GM18519 (cell line): Measurements from ENCODE around the gene IP6K3.

Experiments used
- ATAC-seq: cut with Tn5 transposase; IDR thresholded peaks from one replicate; pipeline ENCODE4 v1.9.1; 2021; ENCODE audit warnings: mild to moderate bottlenecking, moderate library complexity; ENCODE audit not compliant: unreplicated experiment, low FRiP score

The IP6K3 gene, protein sequence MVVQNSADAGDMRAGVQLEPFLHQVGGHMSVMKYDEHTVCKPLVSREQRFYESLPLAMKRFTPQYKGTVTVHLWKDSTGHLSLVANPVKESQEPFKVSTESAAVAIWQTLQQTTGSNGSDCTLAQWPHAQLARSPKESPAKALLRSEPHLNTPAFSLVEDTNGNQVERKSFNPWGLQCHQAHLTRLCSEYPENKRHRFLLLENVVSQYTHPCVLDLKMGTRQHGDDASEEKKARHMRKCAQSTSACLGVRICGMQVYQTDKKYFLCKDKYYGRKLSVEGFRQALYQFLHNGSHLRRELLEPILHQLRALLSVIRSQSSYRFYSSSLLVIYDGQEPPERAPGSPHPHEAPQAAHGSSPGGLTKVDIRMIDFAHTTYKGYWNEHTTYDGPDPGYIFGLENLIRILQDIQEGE

DNA sequence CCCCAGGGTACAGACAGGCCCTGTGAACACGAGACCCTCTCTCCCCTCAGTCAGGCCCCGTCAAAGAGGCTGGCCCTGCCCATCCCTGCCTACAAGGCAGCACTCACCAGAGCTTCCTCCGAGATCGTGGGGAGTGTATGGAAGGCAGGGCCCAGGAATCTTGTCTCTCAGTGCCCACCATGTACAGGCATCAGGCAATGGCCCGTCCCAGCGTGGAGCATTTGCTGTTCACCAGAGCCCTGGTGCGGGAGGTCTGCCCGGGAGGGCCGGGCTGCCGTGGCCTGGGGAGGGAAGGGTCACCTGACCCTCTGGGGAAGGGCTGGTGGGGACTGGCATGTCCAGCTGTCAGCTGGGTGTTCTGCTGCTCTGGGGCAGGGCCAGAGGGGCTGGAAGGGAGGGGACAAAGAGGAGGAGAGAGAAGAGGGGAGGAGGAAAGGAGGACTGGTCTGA is at the start of gene IP6K3:
Gene IP6K3, minus strand, starts transcription at position 255 of the 450 bp plus-strand sequence. CDS start 11,429 bp downstream, outside the sequence.
- no peak for ATAC-seq

DNA sequence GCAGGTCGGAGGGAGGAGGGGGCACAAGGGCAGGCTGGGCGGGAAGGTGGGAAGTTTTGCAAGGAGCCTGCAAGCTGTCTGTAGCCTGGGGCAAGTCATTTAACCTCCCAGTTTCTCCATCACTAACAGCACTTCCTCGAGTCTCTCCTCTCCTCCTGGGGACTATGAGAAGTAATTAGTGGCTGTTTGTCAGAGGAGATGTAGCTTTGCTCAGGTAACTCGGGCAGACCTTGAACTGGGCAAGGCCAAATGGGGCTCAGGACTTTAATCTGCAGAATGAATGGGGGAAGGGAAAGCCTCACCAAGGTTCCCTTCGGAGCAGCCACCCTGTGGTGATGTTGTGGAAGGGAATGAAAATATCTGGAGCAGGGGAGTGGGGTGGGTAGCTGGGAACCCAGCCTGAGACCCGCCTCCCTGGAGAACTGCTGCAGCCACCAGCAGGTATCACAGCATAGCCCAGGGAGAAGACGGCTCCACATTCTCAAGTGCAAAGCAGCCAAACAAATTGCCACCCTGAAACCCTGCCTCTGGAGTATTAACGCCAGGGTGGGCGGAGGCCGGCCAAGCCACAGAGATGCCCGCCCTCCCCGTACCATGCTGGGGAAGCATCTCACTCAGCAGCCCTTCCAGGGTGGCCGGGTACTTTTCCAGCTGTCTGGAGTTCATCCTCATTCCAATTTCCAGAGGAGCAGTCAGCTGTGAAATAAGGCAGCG is 48.4 kb upstream of the IP6K3 start:
- ATAC-seq, result no peak

DNA sequence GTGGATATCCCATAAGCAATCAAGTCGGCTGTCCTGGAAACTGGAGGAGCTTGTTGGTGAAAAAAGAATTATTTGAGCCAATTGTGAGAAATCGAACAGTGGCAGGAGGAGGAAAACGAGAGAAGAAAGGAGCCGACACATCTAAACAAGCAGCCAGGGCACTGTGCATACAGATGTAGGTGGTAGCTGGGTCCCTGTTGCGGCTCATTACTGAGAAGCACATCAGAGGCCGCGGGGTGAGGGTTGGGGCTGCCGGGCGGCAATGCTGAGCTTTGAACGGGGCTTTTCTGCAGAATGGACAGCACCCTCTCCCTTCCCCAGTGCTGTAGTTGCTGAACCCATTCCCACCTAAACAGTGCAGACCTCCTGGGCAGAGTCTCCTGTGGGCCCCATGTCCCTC is 46.3 kb upstream of the IP6K3 start:
- ATAC-seq, result no peak

DNA sequence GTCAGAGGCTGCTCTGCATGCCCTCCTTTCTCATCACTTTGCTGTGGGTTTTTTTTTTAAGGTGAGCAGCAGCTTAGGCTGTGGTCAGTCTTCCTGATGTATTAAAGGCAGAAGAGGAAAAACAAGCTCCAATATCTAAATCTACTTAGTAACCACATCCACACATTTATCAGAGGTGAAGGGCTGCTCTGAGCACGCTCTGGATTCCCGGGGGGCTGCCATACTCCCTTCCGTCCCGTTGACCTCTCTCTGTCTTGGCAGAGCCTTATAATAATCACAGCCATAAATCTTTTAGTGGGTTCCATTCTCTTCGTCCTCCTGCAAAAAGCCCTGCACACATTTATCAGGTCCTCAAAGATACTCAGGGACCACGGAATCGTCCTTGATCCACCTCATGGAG is 44.9 kb upstream of the IP6K3 start:
- ATAC-seq, result no peak

- ATAC-seq, result no peak
These were observed 44.2 kb upstream of the IP6K3 start for GRCh38 chr6:33790910-33791309.

GRCh38 chr6:33790379-33790778 is 43.7 kb upstream of the IP6K3 start:
- ATAC-seq, result no peak

DNA sequence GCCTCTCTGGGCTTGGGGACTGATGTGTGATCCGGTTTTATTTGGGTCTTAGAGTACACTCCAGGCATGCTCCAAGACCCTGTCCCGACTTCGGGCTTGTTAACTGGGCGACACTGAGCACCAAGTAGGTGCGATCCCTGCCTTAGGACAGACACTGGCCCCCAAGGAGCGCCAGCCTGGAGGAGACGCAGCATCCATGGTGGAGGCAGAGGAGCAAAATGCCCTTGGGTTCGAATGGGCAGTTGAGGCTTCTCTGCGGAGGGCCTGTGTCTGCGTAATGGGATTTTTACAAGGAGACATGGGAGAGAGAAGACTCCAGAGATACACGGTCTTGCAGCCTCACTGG is 42.8 kb upstream of the IP6K3 start:
- ATAC-seq, result no peak

GRCh38 chr6:33788694-33789549 is 42.2 kb upstream of the IP6K3 start, which contains the start of gene LEMD2:
Gene LEMD2 (minus strand): TSS chr6:33789130. CDS start chr6:33789116, 14 bp downstream.
- ATAC-seq, result peak; percentile 82

DNA sequence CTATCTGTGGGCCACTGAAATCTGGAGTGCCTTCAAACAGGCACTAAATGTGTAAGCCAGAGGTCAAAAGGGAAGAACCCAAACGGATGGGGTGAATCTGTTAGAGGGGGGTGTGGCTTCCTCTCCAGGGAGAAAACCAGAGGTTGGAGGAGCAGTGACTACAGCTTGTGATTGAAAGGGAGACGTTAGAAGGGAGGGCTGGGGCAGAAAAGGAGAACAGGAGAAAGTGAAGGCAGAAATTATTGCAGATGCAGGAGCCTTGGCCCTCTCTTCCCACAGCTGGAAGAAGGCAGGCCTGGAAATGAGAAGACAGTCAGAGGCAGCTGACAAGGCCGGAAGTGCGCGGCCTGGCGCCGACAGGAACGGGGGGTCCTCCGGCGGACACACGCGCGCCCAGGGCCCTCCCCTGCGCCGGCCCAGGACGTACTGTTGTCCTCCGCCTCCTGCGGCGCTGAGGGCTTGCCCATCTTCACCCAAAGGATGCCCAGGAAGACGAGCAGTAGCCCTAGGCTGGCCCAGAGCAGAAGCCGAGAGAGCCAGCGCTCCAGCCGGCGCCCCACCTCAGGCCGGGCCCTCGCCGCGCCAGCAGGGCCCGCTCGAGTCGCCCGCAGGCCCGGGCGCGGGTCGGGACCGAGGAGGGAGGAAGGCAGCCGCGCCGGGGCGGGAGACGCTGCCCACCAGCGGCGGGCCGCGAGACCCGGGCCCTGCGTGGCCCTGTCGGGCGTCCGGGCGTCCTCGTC is 41.4 kb upstream of the IP6K3 start:
- ATAC-seq, result peak; percentile 28

DNA sequence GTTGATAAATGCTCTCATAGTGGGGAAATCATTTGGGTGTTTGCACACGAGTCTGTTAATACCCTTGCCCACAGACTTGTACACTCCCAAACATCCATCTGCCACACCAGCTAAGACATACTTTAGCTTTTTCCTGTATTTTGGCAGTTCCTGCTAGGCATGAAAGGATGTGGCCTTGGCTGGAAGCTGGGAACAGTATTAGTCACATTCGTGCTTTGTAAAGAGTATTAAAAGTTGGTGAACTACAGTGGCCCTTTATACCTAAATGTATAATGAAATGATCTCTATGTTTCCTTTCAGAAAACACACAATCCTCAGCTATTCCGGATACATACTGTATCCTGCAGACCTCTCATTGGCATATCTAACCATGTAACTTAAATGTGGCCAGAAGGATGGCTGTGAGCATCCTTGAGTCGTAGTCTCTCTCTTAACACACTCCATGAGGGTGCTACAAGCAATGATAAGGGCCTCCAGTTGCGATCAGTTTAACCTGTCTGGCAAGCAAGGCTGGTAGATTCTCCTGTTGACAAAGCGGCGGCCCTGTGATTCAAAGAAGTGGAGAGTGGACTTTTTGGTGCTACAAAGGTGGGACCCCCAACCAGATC is 40.7 kb upstream of the IP6K3 start:
- no peak for ATAC-seq

DNA sequence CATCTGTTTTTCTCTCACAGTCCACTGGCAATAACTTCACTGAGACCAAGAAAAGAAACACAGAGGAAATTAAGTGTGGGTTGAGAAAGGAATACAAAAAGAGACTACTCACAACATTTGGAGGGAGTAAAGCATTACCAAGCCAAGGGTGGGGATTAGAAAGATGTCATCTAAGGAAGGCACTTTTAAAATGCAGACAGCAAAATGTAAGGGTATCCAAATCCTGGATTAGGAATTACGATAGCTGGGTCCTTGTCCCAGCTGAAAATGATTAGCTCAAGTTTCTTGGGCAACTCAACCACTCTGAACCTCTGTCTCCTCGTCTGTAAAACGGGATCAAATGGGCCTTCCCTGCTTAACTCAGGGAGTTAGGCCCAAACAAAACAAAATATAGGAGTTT is 40.0 kb upstream of the IP6K3 start:
- no peak for ATAC-seq

DNA sequence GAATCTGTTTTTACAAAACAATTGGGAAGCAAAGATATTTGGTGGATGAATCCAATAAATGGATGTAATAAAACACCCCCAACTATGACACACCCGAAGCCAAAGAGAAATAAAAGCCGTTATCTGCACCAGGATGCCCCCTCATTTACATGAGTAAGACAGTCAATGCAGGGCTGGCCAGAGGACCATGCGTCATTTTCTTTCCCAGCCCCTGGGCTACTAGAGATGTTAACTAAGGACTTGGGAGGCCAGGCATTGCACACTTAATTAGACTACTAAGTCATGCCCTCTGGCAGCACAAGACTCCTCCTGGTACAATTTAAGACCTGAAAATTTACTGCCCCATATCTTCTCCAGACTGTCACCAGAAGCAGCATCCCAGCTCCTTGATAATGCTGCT is 39.1 kb upstream of the IP6K3 start:
- ATAC-seq, result no peak

- no peak for ATAC-seq
These were observed 38.1 kb upstream of the IP6K3 start for GRCh38 chr6:33784787-33785186.

- no peak for ATAC-seq
These were observed 37.2 kb upstream of the IP6K3 start for GRCh38 chr6:33783781-33784520.

DNA sequence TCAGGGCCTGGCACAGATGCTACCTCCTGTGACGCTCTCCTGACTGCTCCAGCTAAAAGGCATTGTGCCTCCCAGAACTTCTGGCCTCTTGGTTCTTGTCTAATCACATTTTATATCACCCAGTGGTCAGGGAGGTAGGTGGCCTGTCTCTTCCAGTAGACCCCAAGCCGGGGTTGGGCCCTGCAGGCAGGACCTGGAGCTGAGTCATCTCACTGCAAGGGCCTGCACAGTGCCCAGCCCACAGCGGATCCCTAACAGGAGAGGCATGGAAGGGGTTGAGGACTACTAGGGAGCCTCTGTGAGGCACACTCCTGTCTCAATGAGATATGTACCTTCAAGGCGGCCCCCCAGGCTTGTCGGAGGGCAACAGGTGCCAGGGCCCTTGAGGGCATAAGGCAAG is 35.9 kb upstream of the IP6K3 start:
- no peak for ATAC-seq

DNA sequence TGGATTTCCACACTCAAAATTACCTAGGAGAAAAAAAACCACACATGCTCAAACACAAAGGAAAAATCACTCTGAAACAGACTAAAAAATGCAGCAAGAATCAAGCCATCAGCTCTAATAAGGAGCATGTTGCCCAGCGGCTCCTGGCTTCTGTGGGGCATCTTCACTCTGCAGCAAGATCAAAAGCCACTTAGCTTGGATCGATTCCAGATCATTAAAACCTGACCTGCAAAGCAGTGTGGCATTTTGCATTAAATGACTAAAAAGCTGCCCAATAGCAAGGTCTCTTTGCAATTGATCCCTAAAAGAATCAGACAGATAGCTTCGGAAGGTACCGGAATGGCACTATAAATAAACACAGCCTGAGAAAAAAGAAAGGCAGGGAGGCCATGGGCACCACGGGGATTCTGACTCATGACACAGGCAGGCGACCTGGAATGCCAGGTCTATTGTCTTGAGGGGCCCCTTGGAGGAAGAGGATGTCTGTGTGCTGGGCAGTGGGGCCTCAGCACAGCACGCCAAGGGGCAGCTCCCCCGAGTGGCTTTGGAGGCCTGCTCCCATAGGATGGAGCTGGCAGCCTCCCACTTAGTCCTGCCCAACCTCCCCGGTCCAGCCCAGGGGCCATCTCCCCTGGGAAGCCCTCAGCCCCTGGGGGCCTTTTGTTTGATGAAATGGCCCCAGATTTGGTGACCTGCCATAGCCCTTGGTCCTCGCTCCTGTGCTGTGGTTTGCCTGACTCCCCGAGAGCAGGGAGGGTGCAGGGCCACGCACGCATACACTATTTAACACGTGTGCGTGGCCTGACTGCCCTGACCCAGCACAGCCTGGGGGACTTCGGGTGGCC is 34.6 kb upstream of the IP6K3 start:
- ATAC-seq, result no peak

- ATAC-seq, result no peak
These were observed 33.2 kb upstream of the IP6K3 start for GRCh38 chr6:33779895-33780294.

GRCh38 chr6:33779290-33779689 is 32.6 kb upstream of the IP6K3 start:
- ATAC-seq, result no peak
